Astrocyte of the hippocampus (primary cell): Measurements from ENCODE around the gene GLYAT.

Source experiments
- DNase-seq: peaks from one replicate; pipeline ENCODE4 v3.0.0; 2011; ENCODE audit warnings: low read depth, low spot score

GLYAT gene, protein sequence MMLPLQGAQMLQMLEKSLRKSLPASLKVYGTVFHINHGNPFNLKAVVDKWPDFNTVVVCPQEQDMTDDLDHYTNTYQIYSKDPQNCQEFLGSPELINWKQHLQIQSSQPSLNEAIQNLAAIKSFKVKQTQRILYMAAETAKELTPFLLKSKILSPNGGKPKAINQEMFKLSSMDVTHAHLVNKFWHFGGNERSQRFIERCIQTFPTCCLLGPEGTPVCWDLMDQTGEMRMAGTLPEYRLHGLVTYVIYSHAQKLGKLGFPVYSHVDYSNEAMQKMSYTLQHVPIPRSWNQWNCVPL

DNA sequence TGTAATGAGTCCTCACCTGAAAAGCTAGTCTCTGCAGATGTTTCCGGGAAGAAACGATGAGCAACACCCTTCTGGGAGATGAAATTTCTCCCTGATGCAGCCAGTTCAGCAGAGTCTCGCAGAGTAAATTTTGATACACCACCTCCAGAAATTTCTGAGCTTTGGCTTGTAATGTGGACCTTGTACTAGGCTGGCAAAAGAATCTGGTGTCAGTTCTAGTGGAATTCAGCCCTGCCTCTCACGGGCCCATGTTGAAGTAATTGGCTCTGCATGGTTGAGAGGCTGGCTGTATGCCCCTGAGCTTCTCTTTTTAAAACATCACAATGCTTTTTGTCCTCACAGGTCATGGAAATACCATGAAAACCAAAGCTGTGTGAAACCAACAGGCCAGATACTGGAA is at the start of gene GLYAT:
GLYAT (minus strand) TSS at position 125 of the 400 bp plus-strand sequence. CDS start 7,447 bp downstream, outside the sequence.
- DNase-seq = no peak

- no peak for DNase-seq
Measured at GRCh38 chr11:58781345-58781744, 49.6 kb upstream of the GLYAT start.

GRCh38 chr11:58780578-58780977 is 48.8 kb upstream of the GLYAT start:
- no peak for DNase-seq

- no peak for DNase-seq
Measured at GRCh38 chr11:58776891-58777710, 45.4 kb upstream of the GLYAT start.

- DNase-seq = no peak
Measured at GRCh38 chr11:58775066-58775708, 43.4 kb upstream of the GLYAT start.

DNA sequence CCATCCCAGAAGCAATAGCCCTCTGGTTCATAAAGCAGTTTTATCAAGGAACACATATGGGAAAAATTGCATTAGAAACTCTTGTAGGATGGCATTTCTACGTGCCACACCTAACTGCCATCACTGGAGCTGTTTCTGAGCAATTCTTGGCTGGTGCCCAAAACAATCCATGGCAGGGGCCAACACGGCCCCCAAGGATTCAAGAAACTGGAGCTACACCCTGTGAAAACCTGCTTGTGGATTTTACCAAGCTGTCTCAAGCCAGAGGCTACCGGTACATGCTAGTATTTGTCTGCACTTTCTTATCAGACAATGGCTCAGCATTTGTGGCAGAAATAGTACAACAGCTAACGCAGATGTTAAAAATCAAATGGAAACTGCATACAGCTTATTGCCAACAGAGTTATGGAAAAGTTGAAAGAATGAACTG is 42.4 kb upstream of the GLYAT start:
- DNase-seq = no peak

DNA sequence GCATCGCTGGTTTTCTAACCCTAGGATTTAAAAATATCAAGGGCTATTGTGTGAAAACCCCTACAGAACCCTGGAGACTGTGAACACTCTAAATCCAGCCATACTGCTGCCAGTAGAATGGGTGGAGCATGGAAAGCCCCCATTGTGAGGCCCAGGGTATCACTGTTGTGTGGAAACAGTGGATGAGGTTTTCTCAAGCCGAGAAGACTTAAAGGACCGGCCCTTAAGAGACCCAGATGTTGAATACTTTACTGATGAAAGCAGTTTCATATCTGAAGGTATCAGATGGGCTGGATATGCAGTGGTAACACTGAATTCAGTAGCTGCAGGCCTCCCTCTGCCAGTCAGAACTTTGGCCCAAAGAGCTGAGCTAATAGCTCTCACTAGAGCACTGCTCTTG is 41.6 kb upstream of the GLYAT start:
- DNase-seq = no peak

DNA sequence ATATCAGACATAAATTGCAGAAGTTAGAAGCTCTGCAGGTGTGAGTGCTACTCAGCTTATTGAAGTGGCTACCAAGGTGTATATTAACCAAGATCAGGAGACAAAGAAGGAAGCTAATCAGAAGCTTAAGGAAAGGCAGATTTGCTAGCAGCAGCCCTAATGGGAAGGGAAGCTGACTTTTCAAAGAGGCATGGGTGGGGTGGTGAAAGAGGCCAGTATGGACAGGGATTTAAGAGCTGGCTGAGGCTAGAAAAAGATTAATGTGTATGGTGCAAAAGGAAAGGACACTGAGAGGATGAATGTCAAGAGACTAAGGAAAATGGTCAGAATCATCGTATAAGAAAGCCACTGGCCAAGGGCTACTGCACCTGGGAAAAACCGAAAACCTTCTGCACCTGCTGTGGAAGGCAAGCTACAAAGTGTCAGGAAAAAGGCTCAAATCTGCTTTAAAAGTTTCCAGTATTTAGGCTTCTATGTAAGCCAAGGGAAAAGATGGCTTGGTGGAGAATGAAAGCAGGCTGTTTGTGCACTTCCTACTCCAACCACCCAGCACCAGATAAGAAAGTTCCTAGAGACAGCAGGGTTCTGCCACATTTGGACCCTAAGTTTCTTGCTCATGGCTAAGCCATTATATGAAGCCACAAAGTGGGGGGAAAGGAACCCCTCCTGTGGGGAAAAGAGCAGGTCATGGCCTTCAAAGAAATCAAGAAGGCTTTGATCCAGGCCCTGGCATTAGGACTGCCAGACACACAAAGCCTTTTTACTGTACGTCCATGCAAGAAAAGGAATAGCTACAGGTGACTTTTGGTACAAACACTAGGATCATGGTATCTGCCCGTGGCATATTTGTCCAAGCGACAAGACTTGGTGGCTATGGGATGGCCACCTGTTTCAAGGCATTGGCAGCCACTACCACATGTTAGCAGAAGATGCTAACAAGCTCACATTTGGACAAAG is 40.9 kb upstream of the GLYAT start:
- DNase-seq = no peak

- peak; percentile 6 for DNase-seq
Measured at GRCh38 chr11:58771458-58771855, 39.7 kb upstream of the GLYAT start.

DNA sequence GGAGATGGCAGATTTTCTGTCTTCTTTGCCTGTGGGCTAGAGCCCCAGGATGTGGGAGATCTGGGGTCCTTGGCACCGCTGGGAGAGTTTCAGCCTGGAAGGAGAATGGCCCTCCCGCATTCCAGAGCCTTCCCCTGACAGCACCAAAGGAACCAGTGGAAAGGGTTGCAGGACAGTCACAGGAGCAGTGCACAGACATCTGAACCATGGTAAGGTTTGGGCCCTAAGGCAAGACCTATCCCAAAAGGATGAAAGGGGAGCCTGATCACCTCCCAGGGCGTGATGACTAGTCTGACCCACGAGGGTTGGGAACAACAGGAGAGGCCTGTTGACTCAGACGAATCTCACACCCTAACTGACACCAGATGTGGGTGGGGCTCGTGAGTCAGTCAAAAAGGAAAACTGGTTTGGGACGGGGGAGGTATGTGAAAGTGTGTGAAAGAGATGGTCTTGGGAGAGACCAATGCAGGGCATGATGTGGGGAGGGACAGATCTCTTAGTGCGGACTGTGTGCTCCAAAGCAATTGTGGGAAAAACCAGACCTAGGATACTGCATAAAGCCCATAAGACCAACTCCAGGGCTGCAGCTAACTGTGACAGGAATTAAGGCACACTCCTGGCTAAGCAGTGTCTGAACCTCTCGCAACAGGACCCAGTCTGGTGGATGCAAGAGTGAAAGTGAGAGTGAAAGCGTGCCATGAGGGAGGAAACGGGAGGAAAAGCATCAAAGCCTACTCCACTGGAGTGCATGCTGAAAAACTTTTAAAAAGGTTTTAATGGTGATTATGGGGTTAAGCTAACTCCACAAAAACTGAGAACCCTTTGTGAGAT is 39.1 kb upstream of the GLYAT start:
- no peak for DNase-seq

- DNase-seq = no peak
Measured at GRCh38 chr11:58770166-58770565, 38.4 kb upstream of the GLYAT start.

DNA sequence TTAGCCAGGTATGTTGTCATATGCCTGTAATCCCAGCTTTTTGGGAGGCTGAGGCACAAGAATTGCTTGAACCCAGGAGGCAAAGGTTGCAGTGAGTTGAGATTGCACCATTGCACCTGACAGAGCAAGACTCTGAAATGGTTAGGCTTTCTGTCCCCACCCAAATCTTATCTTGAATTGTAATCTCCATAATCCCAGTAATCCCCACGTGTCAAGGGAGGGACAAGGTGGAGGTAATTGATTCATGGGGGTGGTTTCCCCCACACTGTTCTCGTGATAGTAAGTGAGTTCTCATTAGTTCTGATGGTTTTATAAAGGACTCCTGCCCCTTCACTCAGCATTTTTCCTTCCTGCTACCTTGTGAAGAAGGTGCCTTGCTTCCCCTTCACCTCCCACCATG is 37.6 kb upstream of the GLYAT start:
- DNase-seq = no peak

GRCh38 chr11:58768137-58768536 is 36.4 kb upstream of the GLYAT start:
- DNase-seq = no peak

- no peak for DNase-seq
Measured at GRCh38 chr11:58765078-58765477, 33.3 kb upstream of the GLYAT start.

DNA sequence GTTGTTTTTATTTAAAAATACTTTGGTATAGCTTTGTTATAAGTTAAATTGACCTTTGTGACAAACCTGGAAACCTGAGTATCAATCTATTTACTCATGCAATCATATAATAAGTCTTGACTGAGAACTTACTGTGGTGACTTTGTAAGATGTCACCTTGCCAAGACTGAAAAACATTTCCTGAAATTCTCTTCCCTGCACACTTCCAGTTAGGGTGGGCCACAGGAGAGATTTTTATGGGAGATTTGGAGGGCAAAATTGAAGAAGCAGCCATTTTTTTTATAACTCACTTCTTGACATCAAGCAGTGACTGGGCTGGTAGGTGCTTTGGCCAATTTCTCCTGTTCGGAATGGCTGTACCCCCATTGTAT is 31.4 kb upstream of the GLYAT start:
- no peak for DNase-seq

GRCh38 chr11:58762284-58763119 is 30.8 kb upstream of the GLYAT start:
- no peak for DNase-seq

DNA sequence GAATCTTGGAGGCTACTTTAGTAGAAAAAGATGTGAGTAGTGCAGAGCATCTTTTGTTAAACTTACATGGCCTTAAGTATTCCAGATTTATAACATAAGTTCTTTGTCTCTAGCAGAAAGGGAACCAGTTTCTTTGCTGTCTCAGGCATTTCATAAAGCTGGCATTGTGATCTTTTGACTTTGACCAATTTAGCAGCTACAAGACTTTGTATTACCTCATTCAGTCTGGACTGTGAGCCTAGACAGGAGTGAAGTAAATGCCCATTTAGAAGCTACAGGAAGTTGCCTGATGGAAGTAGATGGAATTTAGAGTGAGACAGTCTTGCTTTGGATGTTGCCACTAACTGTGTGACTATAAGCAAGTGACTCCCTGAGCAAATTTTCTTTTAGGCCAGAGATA is 25.7 kb upstream of the GLYAT start:
- DNase-seq = no peak

DNA sequence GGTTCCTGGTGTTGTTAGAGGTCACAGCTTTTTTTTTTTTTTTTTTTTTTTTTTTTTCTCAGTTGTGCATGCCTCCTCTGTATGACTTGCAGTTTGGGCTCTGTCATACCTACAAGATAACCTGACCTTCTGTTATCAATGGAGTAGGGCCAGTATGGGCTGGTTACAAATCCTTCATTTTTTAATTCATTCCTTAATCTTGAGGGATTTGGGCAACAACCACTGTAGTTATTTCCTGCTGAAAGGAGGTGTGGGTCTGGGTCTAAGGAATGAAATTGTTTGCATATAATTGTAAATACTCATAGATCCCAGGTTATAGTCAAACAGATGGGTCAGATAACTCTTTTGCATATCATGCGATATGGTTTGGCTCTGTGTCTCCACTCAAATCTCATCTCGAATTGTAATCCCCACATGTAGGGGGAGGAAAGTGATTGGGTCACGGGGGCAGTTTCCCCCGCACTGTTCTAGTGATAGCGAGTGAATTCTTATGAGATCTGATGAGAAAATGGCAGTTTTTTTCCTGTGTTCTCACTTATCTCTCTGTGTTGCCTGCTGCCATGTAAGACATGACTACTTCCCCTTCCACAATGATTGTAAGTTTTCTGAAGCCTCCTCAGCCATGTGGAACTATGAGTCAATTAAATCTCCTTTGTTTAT is 14.1 kb upstream of the GLYAT start:
- DNase-seq = no peak
